NCI-H2196 (cell line): ENCODE measurements around the gene DYNC2LI1.

Experiments
- DNase-seq: peaks from one replicate; lab custom pipeline; 2025; ENCODE audit not compliant: unreplicated experiment; lab: John Stamatoyannopoulos, UW

DYNC2LI1 gene

DNA sequence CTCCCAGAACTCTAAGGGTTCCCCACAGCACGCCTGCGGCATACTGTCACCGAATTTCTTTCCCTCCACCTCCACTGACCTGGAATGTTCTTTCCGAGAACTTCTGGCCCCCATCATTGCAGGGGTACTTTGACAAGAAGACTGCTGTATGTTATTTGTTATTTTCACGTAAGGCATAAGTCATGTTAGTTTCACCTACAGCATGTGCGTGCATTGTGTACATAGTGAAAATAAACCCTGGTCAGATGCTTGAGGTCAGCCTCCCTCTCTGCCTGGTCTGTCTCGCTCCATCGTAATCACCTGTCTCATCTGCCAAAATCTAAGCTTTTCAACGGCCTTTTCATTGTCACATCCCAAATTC, 69.0 kb downstream of the DYNC2LI1 start:
- DNase-seq = no peak

DNA sequence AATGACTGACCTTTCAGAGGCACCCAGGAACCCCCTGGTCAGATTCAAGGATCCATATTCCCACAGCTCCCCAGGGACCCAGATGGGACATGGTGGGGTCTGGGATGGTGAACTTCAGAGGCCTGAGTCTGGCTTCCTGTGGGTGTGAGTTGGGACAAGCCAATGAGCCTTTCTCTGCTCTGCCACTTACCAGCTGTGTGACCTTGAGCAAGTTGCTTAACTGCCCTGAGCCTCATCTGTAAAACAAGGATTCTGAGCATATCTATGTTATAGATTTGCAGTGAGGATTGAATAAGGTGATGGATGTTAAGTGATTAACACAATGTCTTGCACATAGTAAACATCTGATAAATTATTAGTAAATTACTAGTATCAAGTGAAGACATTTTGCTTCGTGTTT, 71.3 kb downstream of the DYNC2LI1 start:
- DNase-seq = no peak

DNA sequence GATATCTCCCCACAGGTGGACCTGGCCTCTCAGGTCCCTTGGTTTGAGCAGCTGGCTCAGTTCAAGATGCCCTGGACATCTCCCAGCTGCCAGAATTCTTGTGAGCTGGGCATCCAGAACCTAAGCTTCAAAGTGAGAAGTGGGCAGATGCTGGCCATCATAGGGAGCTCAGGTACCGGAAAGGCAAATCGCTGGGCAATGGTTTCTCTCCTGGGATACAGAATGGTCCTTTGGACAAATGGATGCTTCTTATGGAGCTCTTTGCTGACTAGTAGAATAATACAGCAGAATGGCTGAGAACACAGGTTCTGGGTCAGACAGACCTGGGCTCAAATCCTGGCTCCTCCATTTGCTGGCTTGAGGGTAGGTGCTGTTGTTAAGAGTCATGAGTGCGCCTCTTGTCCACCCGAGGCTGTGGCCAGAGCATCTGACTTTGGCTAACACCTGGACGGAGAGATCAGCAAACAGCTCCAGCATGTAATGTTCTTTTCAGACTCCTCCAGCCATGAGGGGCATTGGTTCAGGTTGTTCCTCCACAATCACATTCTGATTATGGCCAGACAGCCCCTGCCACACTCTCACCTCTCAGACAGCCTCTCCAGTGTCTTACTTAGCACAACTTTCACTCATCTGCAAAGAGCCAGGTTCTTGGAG, 72.4 kb downstream of the DYNC2LI1 start:
- no peak for DNase-seq

DNA sequence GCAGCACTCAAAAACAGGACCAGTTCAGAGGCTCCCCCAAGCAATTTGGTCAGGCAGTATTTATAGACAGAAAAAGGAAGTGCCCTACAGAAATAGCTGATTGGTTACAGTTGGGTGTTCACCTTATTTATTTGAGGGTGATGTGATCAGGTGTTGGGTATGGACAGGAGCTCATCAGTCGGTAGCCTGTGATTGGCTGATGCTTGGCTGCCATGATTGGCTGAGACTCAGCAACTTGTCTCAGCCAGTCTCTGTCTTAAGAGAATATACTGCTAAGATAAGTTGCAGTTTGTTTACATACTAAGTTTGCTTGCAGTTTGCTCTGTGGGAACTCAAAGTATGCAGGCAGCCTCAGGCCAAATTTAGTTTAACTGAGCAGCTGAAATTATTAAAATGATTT, 74.4 kb downstream of the DYNC2LI1 start:
- DNase-seq = no peak

DNA sequence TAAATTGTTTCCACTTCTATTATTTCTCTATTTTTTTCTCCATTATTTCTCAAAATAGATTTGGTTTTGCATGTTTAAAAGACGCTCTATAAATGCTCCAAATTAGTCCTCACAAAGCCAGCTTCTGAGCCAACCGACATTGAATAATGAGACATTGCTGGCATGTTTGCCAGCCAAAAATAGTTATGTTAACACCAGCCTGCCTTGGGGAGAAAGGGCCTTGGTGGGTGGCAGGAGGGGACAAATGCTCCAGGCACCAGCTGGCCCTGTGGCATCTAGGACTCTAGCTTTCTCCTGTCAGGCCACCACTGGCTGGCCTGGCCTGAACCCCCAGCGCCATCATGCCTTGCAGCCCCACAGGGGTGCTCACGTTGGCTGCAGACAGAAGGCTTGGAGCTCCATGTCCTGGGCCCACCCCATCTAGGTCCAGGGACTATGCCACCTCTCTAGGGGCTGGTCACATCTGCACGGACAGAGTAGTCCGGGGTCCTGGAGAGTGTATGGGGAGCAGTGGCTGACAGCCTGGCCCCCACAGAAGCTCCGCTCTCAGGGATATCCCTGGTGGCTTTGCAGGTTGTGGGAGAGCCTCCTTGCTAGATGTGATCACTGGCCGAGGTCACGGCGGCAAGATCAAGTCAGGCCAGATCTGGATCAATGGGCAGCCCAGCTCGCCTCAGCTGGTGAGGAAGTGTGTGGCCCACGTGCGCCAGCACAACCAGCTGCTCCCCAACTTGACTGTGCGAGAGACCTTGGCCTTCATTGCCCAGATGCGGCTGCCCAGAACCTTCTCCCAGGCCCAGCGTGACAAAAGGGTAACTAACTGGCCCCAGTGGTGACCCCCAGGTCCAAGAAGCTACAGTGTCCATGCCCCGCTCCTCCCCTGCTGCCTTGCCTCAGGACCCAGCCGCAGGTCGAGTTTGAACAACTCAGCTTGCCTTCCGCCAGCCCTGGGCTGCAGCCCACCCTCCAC, 77.5 kb downstream of the DYNC2LI1 start:
- no peak for DNase-seq

DNA sequence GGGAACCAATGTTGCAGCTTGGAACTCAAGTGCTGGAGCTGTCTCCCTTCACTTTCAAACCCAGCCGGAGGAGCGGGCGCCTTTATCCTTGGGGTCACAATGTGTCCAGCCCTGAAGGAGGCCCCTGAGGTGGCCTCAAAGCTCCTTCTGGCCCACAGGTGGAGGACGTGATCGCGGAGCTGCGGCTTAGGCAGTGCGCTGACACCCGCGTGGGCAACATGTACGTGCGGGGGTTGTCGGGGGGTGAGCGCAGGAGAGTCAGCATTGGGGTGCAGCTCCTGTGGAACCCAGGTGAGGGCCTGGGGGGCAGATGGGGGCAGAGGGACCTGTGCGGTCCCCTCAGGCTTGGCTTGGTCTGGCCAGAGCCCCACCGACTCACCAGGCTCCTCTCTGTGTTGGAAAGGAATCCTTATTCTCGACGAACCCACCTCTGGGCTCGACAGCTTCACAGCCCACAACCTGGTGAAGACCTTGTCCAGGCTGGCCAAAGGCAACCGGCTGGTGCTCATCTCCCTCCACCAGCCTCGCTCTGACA, 78.4 kb downstream of the DYNC2LI1 start:
- no peak for DNase-seq

DNA sequence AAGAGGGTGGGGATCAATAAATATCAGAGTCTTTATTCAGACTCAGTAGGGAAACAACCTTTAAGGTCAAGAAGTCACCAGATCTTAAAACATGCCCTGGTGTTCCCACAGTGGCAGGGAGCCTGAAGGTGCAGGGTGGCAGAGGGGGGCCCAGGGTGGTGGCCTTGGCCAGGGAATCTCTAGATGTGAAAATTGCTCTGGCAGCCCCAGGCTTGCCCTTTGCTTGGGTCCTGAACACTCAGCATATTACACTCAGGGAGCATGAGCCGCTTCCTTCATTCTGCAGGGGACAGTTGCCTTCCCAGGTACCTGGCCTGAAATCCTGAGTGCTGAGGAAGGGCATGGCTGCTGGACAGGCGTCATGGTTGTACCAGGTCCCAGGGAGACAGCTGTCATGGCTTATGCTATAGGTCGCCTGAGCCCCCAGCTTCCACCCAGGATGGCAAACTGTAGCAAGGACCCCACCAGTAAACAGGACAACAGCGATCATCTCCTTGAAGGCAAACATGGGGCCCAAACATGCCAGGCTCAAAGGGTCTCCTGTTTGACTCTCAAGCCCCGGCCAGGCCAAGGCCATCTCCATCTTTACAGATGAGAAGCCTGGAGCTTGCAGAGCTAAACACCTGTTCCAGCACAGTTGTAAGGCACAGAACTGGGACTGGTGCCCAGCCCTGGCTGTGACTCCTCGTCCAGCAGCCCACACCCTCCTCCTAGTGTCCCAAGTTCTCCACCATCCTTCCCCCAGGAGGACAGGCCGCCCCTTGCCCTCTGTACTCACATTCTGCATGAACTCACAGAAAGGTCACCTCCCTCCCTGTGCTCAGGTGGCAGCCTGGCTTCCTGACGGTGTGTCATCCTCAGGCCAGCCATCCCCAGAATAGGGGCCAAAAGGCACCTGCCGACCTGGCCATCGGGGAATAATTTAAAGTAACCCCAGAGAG, 79.6 kb downstream of the DYNC2LI1 start:
- no peak for DNase-seq

DNA sequence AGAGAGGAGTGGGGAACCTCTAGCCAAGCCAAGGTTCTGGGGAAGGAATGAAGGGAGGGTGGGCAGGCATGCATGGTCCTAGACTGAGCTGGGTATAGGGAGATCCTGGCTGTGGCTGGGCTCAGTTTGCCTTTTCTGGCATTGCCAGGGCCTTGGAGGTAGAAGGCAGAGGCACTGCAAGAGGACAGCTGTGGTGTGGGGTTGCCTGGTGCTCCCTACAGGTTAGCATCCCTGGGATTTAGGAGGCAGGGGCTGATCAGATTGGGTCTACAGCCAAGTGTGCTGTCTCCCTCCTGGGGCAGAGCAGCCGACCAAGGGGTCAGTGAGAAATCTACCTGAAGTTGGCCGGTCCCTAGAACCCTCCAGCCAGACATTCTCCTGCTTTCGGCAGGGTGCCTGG, 80.8 kb downstream of the DYNC2LI1 start:
- no peak for DNase-seq

DNA sequence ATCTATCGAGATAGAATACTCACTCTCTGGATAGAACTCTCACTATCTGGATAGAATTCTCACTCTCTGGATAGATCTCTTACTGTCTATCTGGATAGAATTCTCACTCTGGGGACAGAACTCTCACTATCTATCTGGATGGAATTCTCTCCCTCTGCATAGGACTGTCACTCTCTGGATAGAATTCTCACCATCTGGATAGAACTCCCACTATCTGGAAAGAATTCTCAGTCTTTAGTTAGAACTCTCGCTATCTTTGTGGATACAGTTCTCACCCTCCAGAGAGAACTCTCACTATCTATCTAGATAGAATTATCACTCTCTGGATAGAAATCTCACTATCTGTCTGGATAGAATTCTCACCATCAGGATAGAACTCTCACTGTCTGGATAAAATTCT, 81.5 kb downstream of the DYNC2LI1 start:
- DNase-seq = no peak
